ENCODE measurements around the gene BCAS3.

Gene BCAS3

GRCh38 chr17:61322325-61323002, 644.8 kb downstream of the BCAS3 start:
- Histone ChIP-seq H3K79me2 (ENCODE audit: control insufficient read depth, low read length) (no peaks in the 10 kb centered on the region), H3K4me3 (ENCODE audit: low read length) (no peak overlapping the region), H3K9me2 (replicated peaks; ENCODE audit: control insufficient read depth, low read length) (no peaks in the 10 kb centered on the region), H3K27ac (ENCODE audit: low read depth, low read length) (no peak overlapping the region), H3K27me3 (ENCODE audit: control insufficient read depth, low read length) (no peaks in the 10 kb centered on the region), H3K36me3 (ENCODE audit: control insufficient read depth, low read length) (no peaks in the 10 kb centered on the region), H4K20me1 (ENCODE audit: control insufficient read depth, insufficient read depth, low read depth, low read length) (no peaks in the 10 kb centered on the region), H3K4me2 (ENCODE audit: low read length) (no peak overlapping the region), H3K4me1 (ENCODE audit: control insufficient read depth, low read length) (no peaks in the 10 kb centered on the region), H3F3A (ENCODE audit: control insufficient read depth, insufficient read depth) (no peaks in the 10 kb centered on the region), H3K9me3 (ENCODE audit: control insufficient read depth, insufficient read depth, low read length) (no peaks in the 10 kb centered on the region)
- TF ChIP-seq EZH2phosphoT487 (IDR thresholded peaks at IDR 0.05; ENCODE audit: borderline replicate concordance, low read length) (no peak), CTCF (IDR thresholded peaks at IDR 0.05; ENCODE audit: low read depth, low read length, poor library complexity, severe bottlenecking) (no peak)

GRCh38 chr17:61323003-61323908, 645.6 kb downstream of the BCAS3 start:
- Histone ChIP-seq H3K4me2 (ENCODE audit: low read length) (no peak overlapping the region), H3K27me3 (ENCODE audit: control insufficient read depth, low read length) (no peaks in the 10 kb centered on the region), H3K4me1 (ENCODE audit: control insufficient read depth, low read length) (no peaks in the 10 kb centered on the region), H3K79me2 (ENCODE audit: control insufficient read depth, low read length) (no peaks in the 10 kb centered on the region), H4K20me1 (ENCODE audit: control insufficient read depth, insufficient read depth, low read depth, low read length) (no peaks in the 10 kb centered on the region), H3K9me3 (ENCODE audit: control insufficient read depth, insufficient read depth, low read length) (no peaks in the 10 kb centered on the region), H3K9me2 (replicated peaks; ENCODE audit: control insufficient read depth, low read length) (no peaks in the 10 kb centered on the region), H3K27ac (ENCODE audit: low read depth, low read length) (no peak overlapping the region), H3F3A (ENCODE audit: control insufficient read depth, insufficient read depth) (no peaks in the 10 kb centered on the region), H3K36me3 (ENCODE audit: control insufficient read depth, low read length) (no peaks in the 10 kb centered on the region), H3K4me3 (ENCODE audit: low read length) (no peak overlapping the region)
- TF ChIP-seq EZH2phosphoT487 (IDR thresholded peaks at IDR 0.05; ENCODE audit: borderline replicate concordance, low read length) (no peak), CTCF (IDR thresholded peaks at IDR 0.05; ENCODE audit: low read depth, low read length, poor library complexity, severe bottlenecking) (no peak)

- Histone ChIP-seq H3K27ac (ENCODE audit: low read depth, low read length) (no peak overlapping the region), H3K9me2 (replicated peaks; ENCODE audit: control insufficient read depth, low read length) (no peaks in the 10 kb centered on the region), H3K4me2 (ENCODE audit: low read length) (no peak overlapping the region), H3K9me3 (ENCODE audit: control insufficient read depth, insufficient read depth, low read length) (no peaks in the 10 kb centered on the region), H4K20me1 (ENCODE audit: control insufficient read depth, insufficient read depth, low read depth, low read length) (no peaks in the 10 kb centered on the region), H3K79me2 (ENCODE audit: control insufficient read depth, low read length) (no peaks in the 10 kb centered on the region), H3K36me3 (ENCODE audit: control insufficient read depth, low read length) (no peaks in the 10 kb centered on the region), H3K4me1 (ENCODE audit: control insufficient read depth, low read length) (no peaks in the 10 kb centered on the region), H3K27me3 (ENCODE audit: control insufficient read depth, low read length) (no peaks in the 10 kb centered on the region), H3F3A (ENCODE audit: control insufficient read depth, insufficient read depth) (no peaks in the 10 kb centered on the region), H3K4me3 (ENCODE audit: low read length) (no peak overlapping the region)
- TF ChIP-seq CTCF (IDR thresholded peaks at IDR 0.05; ENCODE audit: low read depth, low read length, poor library complexity, severe bottlenecking) = no peak
- no peak for TF ChIP-seq EZH2phosphoT487 (IDR thresholded peaks at IDR 0.05; ENCODE audit: borderline replicate concordance, low read length)
Measured at GRCh38 chr17:61323909-61324868, 646.5 kb downstream of the BCAS3 start.

Data from DOHH2 (cell line).